ENCODE results near the gene SEMA6B.

SEMA6B gene

GRCh38 chr19:4555657-4556561, 3.6 kb downstream of the SEMA6B start:
- Histone ChIP-seq H3K27ac (no peak overlapping the region), H3K36me3 (peaks cover 57% of the 10 kb centered on the region), H3K9me3 (ENCODE audit: severe bottlenecking) (no peaks in the 10 kb centered on the region), H3K4me3 (ENCODE audit: low read depth, low read length) (no peak overlapping the region), H3K27me3 (ENCODE audit: insufficient read depth, low read depth, severe bottlenecking) (no peaks in the 10 kb centered on the region)
- no peak for TF ChIP-seq CTCF (IDR thresholded peaks at IDR 0.05; ENCODE audit: low read depth, low read length)
- DNase-seq, result no peak

GRCh38 chr19:4554717-4555116, 4.8 kb downstream of the SEMA6B start:
- DNase-seq, result no peak
- no peak for TF ChIP-seq CTCF (IDR thresholded peaks at IDR 0.05; ENCODE audit: low read depth, low read length)
- Histone ChIP-seq H3K36me3 (peaks cover 69% of the 10 kb centered on the region), H3K27me3 (ENCODE audit: insufficient read depth, low read depth, severe bottlenecking) (no peaks in the 10 kb centered on the region), H3K27ac (no peak overlapping the region), H3K9me3 (ENCODE audit: severe bottlenecking) (no peaks in the 10 kb centered on the region), H3K4me3 (ENCODE audit: low read depth, low read length) (no peak overlapping the region)

GRCh38 chr19:4553775-4554174, 5.7 kb downstream of the SEMA6B start:
- Histone ChIP-seq H3K27ac (no peak overlapping the region), H3K9me3 (ENCODE audit: severe bottlenecking) (no peaks in the 10 kb centered on the region), H3K27me3 (ENCODE audit: insufficient read depth, low read depth, severe bottlenecking) (no peaks in the 10 kb centered on the region), H3K4me3 (ENCODE audit: low read depth, low read length) (no peak overlapping the region), H3K36me3 (peaks cover 79% of the 10 kb centered on the region)
- no peak for TF ChIP-seq CTCF (IDR thresholded peaks at IDR 0.05; ENCODE audit: low read depth, low read length)
- no peak for DNase-seq

DNA sequence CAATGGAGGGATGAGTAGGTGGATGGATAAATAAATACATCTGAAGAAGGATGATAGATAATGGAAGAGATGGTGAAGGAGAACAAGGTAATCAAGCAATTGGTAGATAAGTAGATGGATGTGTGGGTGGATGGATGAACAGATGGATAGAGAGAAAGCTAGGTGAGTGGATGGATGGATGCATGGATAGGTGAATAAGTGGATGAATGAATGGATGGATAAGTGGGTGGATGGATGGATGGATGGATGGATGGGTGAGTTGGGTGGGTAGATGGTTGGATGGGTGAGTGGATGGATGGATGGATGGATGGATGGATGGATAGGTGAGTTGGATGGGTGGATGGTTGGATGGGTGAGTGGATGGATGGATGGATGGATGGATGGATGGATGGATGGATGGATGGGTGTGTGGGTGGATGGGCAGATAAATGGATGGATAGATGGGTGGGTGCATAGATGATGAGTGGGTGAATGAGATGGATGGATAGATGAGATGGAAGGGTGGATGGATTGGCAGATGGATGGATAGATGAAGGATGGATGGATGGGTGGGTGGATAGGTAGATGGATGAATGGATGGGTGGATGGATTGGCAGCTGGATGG, 6.3 kb downstream of the SEMA6B start:
- no peak for TF ChIP-seq CTCF (IDR thresholded peaks at IDR 0.05; ENCODE audit: low read depth, low read length)
- Histone ChIP-seq H3K36me3 (peaks cover 84% of the 10 kb centered on the region), H3K27me3 (ENCODE audit: insufficient read depth, low read depth, severe bottlenecking) (no peaks in the 10 kb centered on the region), H3K9me3 (ENCODE audit: severe bottlenecking) (no peaks in the 10 kb centered on the region), H3K4me3 (ENCODE audit: low read depth, low read length) (no peak overlapping the region), H3K27ac (no peak overlapping the region)
- DNase-seq, result no peak

- no peak for DNase-seq
- H3K4me3 ChIP-seq (ENCODE audit: low read depth, low read length), result no peak overlapping the region
- no peaks in the 10 kb centered on the region for H3K9me3 ChIP-seq (ENCODE audit: severe bottlenecking)
- no peak for TF ChIP-seq CTCF (IDR thresholded peaks at IDR 0.05; ENCODE audit: low read depth, low read length)
- no peaks in the 10 kb centered on the region for H3K27me3 ChIP-seq (ENCODE audit: insufficient read depth, low read depth, severe bottlenecking)
- H3K27ac ChIP-seq, result no peak overlapping the region
- H3K36me3 ChIP-seq, result peaks cover 87% of the 10 kb centered on the region
Measured at GRCh38 chr19:4552525-4552819, 7.0 kb downstream of the SEMA6B start.
